ENCODE measurements around the gene RNGTT. TPM values are rescaled to one million over a fixed set of nuclear protein-coding genes. Genes with fewer than 3 reads are reported as not detected.

RNGTT gene
- total RNA-seq, 1 experiment from 2014 or later, result 19.4 TPM

- H3K27me3 Mint-ChIP-seq (ENCODE audit: unreplicated experiment), result no peaks in the 10 kb centered on the region
- intact Hi-C loops (cut with micrococcal nuclease; ENCODE audit: unreplicated experiment), result no loop called here
- no peak overlapping the region for H3K4me3 Mint-ChIP-seq (ENCODE audit: low read depth, unreplicated experiment)
- H3K9me3 Mint-ChIP-seq (ENCODE audit: low read depth, unreplicated experiment), result peaks cover 11% of the 10 kb centered on the region
- no peaks in the 10 kb centered on the region for H3K36me3 Mint-ChIP-seq (ENCODE audit: insufficient read depth, unreplicated experiment)
- no peak for DNase-seq
- TF ChIP-seq CTCF (IDR thresholded peaks at IDR 0.05; ENCODE audit: unreplicated experiment), result no peak
- CTCF ChIA-PET, result no interaction called here
- no peak overlapping the region for H3K27ac Mint-ChIP-seq (ENCODE audit: unreplicated experiment)
- no TSS peak for BruUV-seq (replicated peaks)
- peaks cover 12% of the 10 kb centered on the region for H3K4me1 Mint-ChIP-seq (ENCODE audit: low read depth, unreplicated experiment)
Measured at GRCh38 chr6:88810701-88811100, 152.7 kb downstream of the RNGTT start.

- H3K27me3 Mint-ChIP-seq (ENCODE audit: unreplicated experiment), result no peaks in the 10 kb centered on the region
Measured at GRCh38 chr6:88810089-88810488, 153.3 kb downstream of the RNGTT start.

GRCh38 chr6:88808381-88808780, 155.0 kb downstream of the RNGTT start:
- Mint-ChIP-seq H3K27me3 (ENCODE audit: unreplicated experiment) (no peaks in the 10 kb centered on the region), H3K36me3 (ENCODE audit: insufficient read depth, unreplicated experiment) (no peaks in the 10 kb centered on the region), H3K4me1 (ENCODE audit: low read depth, unreplicated experiment) (no peaks in the 10 kb centered on the region), H3K9me3 (ENCODE audit: low read depth, unreplicated experiment) (peaks cover 11% of the 10 kb centered on the region), H3K4me3 (ENCODE audit: low read depth, unreplicated experiment) (no peak overlapping the region), H3K27ac (ENCODE audit: unreplicated experiment) (no peak overlapping the region)
- intact Hi-C loops (cut with micrococcal nuclease; ENCODE audit: unreplicated experiment), result no loop called here
- CTCF ChIA-PET, result no interaction called here
- no peak for DNase-seq
- no peak for TF ChIP-seq CTCF (IDR thresholded peaks at IDR 0.05; ENCODE audit: unreplicated experiment)
- BruUV-seq (replicated peaks), result no TSS peak

More at GRCh38 chr6:88810089-88810488, 153.3 kb downstream of the RNGTT start:
- CTCF ChIA-PET, result no interaction called here
- intact Hi-C loops (cut with micrococcal nuclease; ENCODE audit: unreplicated experiment), result no loop called here
- H3K4me1 Mint-ChIP-seq (ENCODE audit: low read depth, unreplicated experiment), result peaks cover 10% of the 10 kb centered on the region
- H3K9me3 Mint-ChIP-seq (ENCODE audit: low read depth, unreplicated experiment), result peaks cover 11% of the 10 kb centered on the region
- TF ChIP-seq CTCF (IDR thresholded peaks at IDR 0.05; ENCODE audit: unreplicated experiment), result no peak
- H3K36me3 Mint-ChIP-seq (ENCODE audit: insufficient read depth, unreplicated experiment), result no peaks in the 10 kb centered on the region
- BruUV-seq (replicated peaks), result no TSS peak
- H3K27ac Mint-ChIP-seq (ENCODE audit: unreplicated experiment), result no peak overlapping the region
- DNase-seq, result no peak
- no peak overlapping the region for H3K4me3 Mint-ChIP-seq (ENCODE audit: low read depth, unreplicated experiment)

- H3K27ac Mint-ChIP-seq (ENCODE audit: unreplicated experiment), result no peak overlapping the region
- no TSS peak for BruUV-seq (replicated peaks)
- no peak for TF ChIP-seq CTCF (IDR thresholded peaks at IDR 0.05; ENCODE audit: unreplicated experiment)
- H3K4me3 Mint-ChIP-seq (ENCODE audit: low read depth, unreplicated experiment), result no peak overlapping the region
- H3K4me1 Mint-ChIP-seq (ENCODE audit: low read depth, unreplicated experiment), result no peaks in the 10 kb centered on the region
- H3K9me3 Mint-ChIP-seq (ENCODE audit: low read depth, unreplicated experiment), result peaks cover 11% of the 10 kb centered on the region
- H3K36me3 Mint-ChIP-seq (ENCODE audit: insufficient read depth, unreplicated experiment), result no peaks in the 10 kb centered on the region
- DNase-seq, result no peak
- H3K27me3 Mint-ChIP-seq (ENCODE audit: unreplicated experiment), result no peaks in the 10 kb centered on the region
- CTCF ChIA-PET, result interaction anchor here (0.6 kb wide), 1 partner anchor 232 kb away, joined by 3 read pairs; no protein-coding TSS in a partner anchor
- intact Hi-C loops (cut with micrococcal nuclease; ENCODE audit: unreplicated experiment), result no loop called here
Measured at GRCh38 chr6:88807622-88808021, 155.8 kb downstream of the RNGTT start.
